Measurements from ENCODE around the gene CTNNA2.

Gene CTNNA2

DNA sequence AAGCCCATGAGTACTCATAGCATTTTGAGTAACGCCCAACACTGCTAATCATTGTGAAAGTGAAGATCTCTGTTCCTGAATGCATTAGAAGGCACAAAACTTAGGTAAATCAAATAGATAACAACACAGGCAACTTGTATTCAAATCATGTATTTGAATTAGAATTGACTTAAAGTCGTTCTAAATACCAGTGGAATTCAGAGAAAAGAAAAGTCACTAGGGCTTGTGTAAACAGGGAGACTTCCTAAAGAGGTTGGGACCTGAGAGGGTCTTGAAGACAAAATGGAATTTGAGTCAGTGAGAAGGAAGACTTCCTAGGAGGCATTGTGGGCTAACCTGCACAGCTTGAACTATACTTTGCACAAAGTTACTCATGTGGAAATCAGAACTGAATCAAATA, 127.2 kb downstream of the CTNNA2 start:
- Histone ChIP-seq H3K27ac (ENCODE audit: low read length) (no peak overlapping the region), H3K4me2 (ENCODE audit: low read length) (no peak overlapping the region), H3K27me3 (ENCODE audit: low read depth, low read length) (no peaks in the 10 kb centered on the region), H3K9me3 (ENCODE audit: insufficient read depth, low read length) (no peaks in the 10 kb centered on the region), H4K20me1 (ENCODE audit: insufficient read depth, low read length) (no peaks in the 10 kb centered on the region), H3K9ac (ENCODE audit: low read length) (no peak overlapping the region), H3K36me3 (replicated peaks; ENCODE audit: low read depth, low read length) (no peaks in the 10 kb centered on the region), H2AFZ (ENCODE audit: low read depth, low read length) (no peak overlapping the region), H3K79me2 (ENCODE audit: low read length) (no peaks in the 10 kb centered on the region), H3K4me1 (ENCODE audit: low read length) (no peaks in the 10 kb centered on the region), H3K4me3 (ENCODE audit: low read length) (no peak overlapping the region)
- no peak for TF ChIP-seq EZH2phosphoT487 (IDR thresholded peaks at IDR 0.05; ENCODE audit: low read depth)
- TF ChIP-seq, protein P1, sequence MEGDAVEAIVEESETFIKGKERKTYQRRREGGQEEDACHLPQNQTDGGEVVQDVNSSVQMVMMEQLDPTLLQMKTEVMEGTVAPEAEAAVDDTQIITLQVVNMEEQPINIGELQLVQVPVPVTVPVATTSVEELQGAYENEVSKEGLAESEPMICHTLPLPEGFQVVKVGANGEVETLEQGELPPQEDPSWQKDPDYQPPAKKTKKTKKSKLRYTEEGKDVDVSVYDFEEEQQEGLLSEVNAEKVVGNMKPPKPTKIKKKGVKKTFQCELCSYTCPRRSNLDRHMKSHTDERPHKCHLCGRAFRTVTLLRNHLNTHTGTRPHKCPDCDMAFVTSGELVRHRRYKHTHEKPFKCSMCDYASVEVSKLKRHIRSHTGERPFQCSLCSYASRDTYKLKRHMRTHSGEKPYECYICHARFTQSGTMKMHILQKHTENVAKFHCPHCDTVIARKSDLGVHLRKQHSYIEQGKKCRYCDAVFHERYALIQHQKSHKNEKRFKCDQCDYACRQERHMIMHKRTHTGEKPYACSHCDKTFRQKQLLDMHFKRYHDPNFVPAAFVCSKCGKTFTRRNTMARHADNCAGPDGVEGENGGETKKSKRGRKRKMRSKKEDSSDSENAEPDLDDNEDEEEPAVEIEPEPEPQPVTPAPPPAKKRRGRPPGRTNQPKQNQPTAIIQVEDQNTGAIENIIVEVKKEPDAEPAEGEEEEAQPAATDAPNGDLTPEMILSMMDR (IDR thresholded peaks at IDR 0.05; ENCODE audit: low read depth, low read length) = no peak

DNA sequence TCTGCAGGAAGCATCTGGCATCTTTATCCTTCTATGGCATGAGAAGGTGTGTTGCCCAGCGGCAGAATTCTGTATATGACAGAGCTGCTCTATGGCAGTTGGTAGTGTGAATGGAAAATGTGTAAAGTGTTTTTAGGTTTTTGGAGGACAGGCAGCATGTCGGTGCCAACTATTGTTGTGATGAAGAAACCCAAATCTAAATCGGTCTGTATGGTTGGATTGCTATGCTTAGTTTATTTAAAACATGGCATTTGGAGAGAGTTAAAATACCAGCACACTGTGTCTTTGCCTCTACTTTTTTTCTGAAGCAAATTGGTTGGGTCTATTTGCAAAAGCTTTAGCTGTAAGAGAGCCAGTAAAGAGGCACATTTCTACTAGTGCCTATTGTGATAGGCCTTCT, 136.7 kb downstream of the CTNNA2 start:
- Histone ChIP-seq H3K27ac (ENCODE audit: low read length) (no peak overlapping the region), H3K36me3 (replicated peaks; ENCODE audit: low read depth, low read length) (no peaks in the 10 kb centered on the region), H3K4me2 (ENCODE audit: low read length) (no peak overlapping the region), H2AFZ (ENCODE audit: low read depth, low read length) (no peak overlapping the region), H3K4me1 (ENCODE audit: low read length) (no peaks in the 10 kb centered on the region), H3K4me3 (ENCODE audit: low read length) (no peak overlapping the region), H3K9ac (ENCODE audit: low read length) (no peak overlapping the region), H3K27me3 (ENCODE audit: low read depth, low read length) (no peaks in the 10 kb centered on the region), H3K79me2 (ENCODE audit: low read length) (no peaks in the 10 kb centered on the region), H3K9me3 (ENCODE audit: insufficient read depth, low read length) (no peaks in the 10 kb centered on the region), H4K20me1 (ENCODE audit: insufficient read depth, low read length) (no peaks in the 10 kb centered on the region)
- no peak for TF ChIP-seq EZH2phosphoT487 (IDR thresholded peaks at IDR 0.05; ENCODE audit: low read depth)
- TF ChIP-seq, protein P1 (IDR thresholded peaks at IDR 0.05; ENCODE audit: low read depth, low read length) = no peak

DNA sequence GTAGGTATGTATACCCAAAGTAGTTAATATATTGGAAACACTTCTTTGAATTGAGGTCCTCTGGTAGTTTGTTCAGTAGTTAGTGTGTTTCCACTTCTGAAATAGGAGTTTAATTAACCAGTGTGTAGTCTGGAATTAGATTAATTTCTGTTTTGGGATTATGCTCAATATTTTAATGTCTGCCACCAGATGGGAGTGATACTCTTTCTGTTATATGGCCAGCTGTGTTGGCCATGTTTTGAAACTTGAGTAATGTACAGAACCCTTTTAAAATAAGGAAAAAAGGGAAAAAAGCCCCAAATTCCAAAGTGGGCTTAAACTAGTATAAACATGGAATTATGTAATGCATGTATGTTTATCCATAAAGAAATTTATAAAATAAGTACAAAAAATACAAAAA, 147.7 kb downstream of the CTNNA2 start:
- no peaks in the 10 kb centered on the region for H3K4me1 ChIP-seq (ENCODE audit: low read length)
- H3K79me2 ChIP-seq (ENCODE audit: low read length) = no peaks in the 10 kb centered on the region
- H4K20me1 ChIP-seq (ENCODE audit: insufficient read depth, low read length) = no peaks in the 10 kb centered on the region
- H3K4me2 ChIP-seq (ENCODE audit: low read length) = no peak overlapping the region
- no peak overlapping the region for H2AFZ ChIP-seq (ENCODE audit: low read depth, low read length)
- no peak overlapping the region for H3K9ac ChIP-seq (ENCODE audit: low read length)
- no peaks in the 10 kb centered on the region for H3K36me3 ChIP-seq (replicated peaks; ENCODE audit: low read depth, low read length)
- H3K27ac ChIP-seq (ENCODE audit: low read length) = no peak overlapping the region
- H3K9me3 ChIP-seq (ENCODE audit: insufficient read depth, low read length) = no peaks in the 10 kb centered on the region
- H3K4me3 ChIP-seq (ENCODE audit: low read length) = no peak overlapping the region
- TF ChIP-seq, protein P1 (IDR thresholded peaks at IDR 0.05; ENCODE audit: low read depth, low read length) = no peak
- TF ChIP-seq EZH2phosphoT487 (IDR thresholded peaks at IDR 0.05; ENCODE audit: low read depth) = no peak
- H3K27me3 ChIP-seq (ENCODE audit: low read depth, low read length) = no peaks in the 10 kb centered on the region

- Histone ChIP-seq H3K79me2 (ENCODE audit: low read length) (no peaks in the 10 kb centered on the region), H2AFZ (ENCODE audit: low read depth, low read length) (no peak overlapping the region), H3K36me3 (replicated peaks; ENCODE audit: low read depth, low read length) (no peaks in the 10 kb centered on the region), H3K27me3 (ENCODE audit: low read depth, low read length) (no peaks in the 10 kb centered on the region), H3K27ac (ENCODE audit: low read length) (no peak overlapping the region), H3K4me1 (ENCODE audit: low read length) (no peaks in the 10 kb centered on the region), H3K4me3 (ENCODE audit: low read length) (no peak overlapping the region), H3K4me2 (ENCODE audit: low read length) (no peak overlapping the region), H3K9ac (ENCODE audit: low read length) (no peak overlapping the region), H4K20me1 (ENCODE audit: insufficient read depth, low read length) (no peaks in the 10 kb centered on the region), H3K9me3 (ENCODE audit: insufficient read depth, low read length) (no peaks in the 10 kb centered on the region)
- TF ChIP-seq, protein P1 (IDR thresholded peaks at IDR 0.05; ENCODE audit: low read depth, low read length) = no peak
- no peak for TF ChIP-seq EZH2phosphoT487 (IDR thresholded peaks at IDR 0.05; ENCODE audit: low read depth)
Measured at GRCh38 chr2:79665091-79665490, 152.2 kb downstream of the CTNNA2 start.

Data from OCI-LY3 (cell line).